Measurements from ENCODE around the gene DCN.

DCN gene

DNA sequence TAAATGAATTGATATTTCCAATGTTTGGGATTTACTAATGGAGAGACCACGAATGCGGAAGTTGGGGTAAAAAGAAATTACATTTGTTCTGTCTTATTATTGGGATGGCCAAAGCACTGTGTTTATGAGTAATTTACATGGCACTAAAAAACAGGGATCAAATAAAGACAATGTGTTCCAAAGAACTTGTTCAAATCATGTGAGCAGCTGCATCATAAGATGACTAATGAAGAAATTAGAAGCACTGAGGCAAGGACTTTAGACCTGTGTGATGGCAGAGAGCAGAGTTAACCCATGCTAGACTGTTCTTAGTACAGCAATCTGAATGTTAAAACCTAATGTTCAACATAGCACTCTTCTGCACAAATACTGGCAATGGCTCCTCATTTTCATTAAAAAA, 34.3 kb upstream of the DCN start:
- Histone ChIP-seq H3K14ac (ENCODE audit: low read length in 2 of 2) (no peak overlapping the region), H3K27ac (ENCODE audit: low read length, poor library complexity, severe bottlenecking) (no peak overlapping the region), H2BK15ac (ENCODE audit: low read depth, poor library complexity, severe bottlenecking) (no peak overlapping the region), H3K4me2 (ENCODE audit: low read length, poor library complexity, severe bottlenecking) (no peak overlapping the region), H3K9me3 (ENCODE audit: control insufficient read depth, low read length) (no peaks in the 10 kb centered on the region), H4K91ac (ENCODE audit: low read length) (no peak overlapping the region), H3K18ac (ENCODE audit: low read depth in 1 of 2, low read length in 2 of 2) (no peak overlapping the region), H3K23ac (ENCODE audit: low read length in 2 of 2) (no peak overlapping the region), H3K4ac (ENCODE audit: low read depth in 1 of 2, low read length in 2 of 2) (no peak overlapping the region), H2AFZ (ENCODE audit: low read depth, low read length) (no peak overlapping the region), H3K4me3 (ENCODE audit: insufficient read depth in 1 of 2, low read depth in 1 of 2, low read length in 2 of 2) (no peak overlapping the region), H3K36me3 (ENCODE audit: control insufficient read depth in 1 of 2, insufficient read depth in 2 of 2, low read depth in 1 of 2, low read length in 2 of 2) (no peaks in the 10 kb centered on the region), H3K27me3 (ENCODE audit: control insufficient read depth in 1 of 2, insufficient read depth in 1 of 2, low read length in 2 of 2) (no peaks in the 10 kb centered on the region), H2BK5ac (ENCODE audit: low read depth, low read length, poor library complexity, severe bottlenecking) (no peak overlapping the region), H2BK12ac (ENCODE audit: low read length in 2 of 2) (no peak overlapping the region), H3K9ac (ENCODE audit: low read length) (peak overlapping the region; percentile 71), H3K4me1 (ENCODE audit: control insufficient read depth, insufficient read depth, low read depth, low read length) (no peaks in the 10 kb centered on the region), H2BK120ac (ENCODE audit: low read depth, low read length) (no peak overlapping the region), H2AK5ac (ENCODE audit: low read length, severe bottlenecking) (no peak overlapping the region), H3K79me1 (replicated peaks; ENCODE audit: low read length, poor library complexity, severe bottlenecking) (no peaks in the 10 kb centered on the region), H4K8ac (ENCODE audit: low read length) (no peak overlapping the region)
- no peak for DNase-seq
- WGBS, result 99% methylated on average over 2 of the region's 2 CpGs

- H3K9ac ChIP-seq (ENCODE audit: low read length), result peak overlapping the region; percentile 71
- H2AK5ac ChIP-seq (ENCODE audit: low read length, severe bottlenecking), result peak overlapping the region; percentile 74
- peak overlapping the region; percentile 87 for H3K27ac ChIP-seq (ENCODE audit: low read length, poor library complexity, severe bottlenecking)
- 61% methylated on average over 2 of the region's 3 CpGs for WGBS
- DNase-seq, result peak; percentile 48
- peak overlapping the region; percentile 2 for H2AFZ ChIP-seq (ENCODE audit: low read depth, low read length)
- no peak overlapping the region for H3K4me2 ChIP-seq (ENCODE audit: low read length, poor library complexity, severe bottlenecking)
- no peaks in the 10 kb centered on the region for H3K4me1 ChIP-seq (ENCODE audit: control insufficient read depth, insufficient read depth, low read depth, low read length)
- H4K91ac ChIP-seq (ENCODE audit: low read length), result no peak overlapping the region
- no peak overlapping the region for H3K14ac ChIP-seq (ENCODE audit: low read length in 2 of 2)
- H3K18ac ChIP-seq (ENCODE audit: low read depth in 1 of 2, low read length in 2 of 2), result no peak overlapping the region
- H2BK5ac ChIP-seq (ENCODE audit: low read depth, low read length, poor library complexity, severe bottlenecking), result peak overlapping the region; percentile 61
- H4K8ac ChIP-seq (ENCODE audit: low read length), result no peak overlapping the region
- H2BK120ac ChIP-seq (ENCODE audit: low read depth, low read length), result no peak overlapping the region
- no peak overlapping the region for H3K23ac ChIP-seq (ENCODE audit: low read length in 2 of 2)
- H3K9me3 ChIP-seq (ENCODE audit: control insufficient read depth, low read length), result no peaks in the 10 kb centered on the region
- no peak overlapping the region for H3K4me3 ChIP-seq (ENCODE audit: insufficient read depth in 1 of 2, low read depth in 1 of 2, low read length in 2 of 2)
- no peak overlapping the region for H2BK15ac ChIP-seq (ENCODE audit: low read depth, poor library complexity, severe bottlenecking)
- no peak overlapping the region for H2BK12ac ChIP-seq (ENCODE audit: low read length in 2 of 2)
- H3K27me3 ChIP-seq (ENCODE audit: control insufficient read depth in 1 of 2, insufficient read depth in 1 of 2, low read length in 2 of 2), result no peaks in the 10 kb centered on the region
- no peaks in the 10 kb centered on the region for H3K36me3 ChIP-seq (ENCODE audit: control insufficient read depth in 1 of 2, insufficient read depth in 2 of 2, low read depth in 1 of 2, low read length in 2 of 2)
- no peak overlapping the region for H3K4ac ChIP-seq (ENCODE audit: low read depth in 1 of 2, low read length in 2 of 2)
- no peaks in the 10 kb centered on the region for H3K79me1 ChIP-seq (replicated peaks; ENCODE audit: low read length, poor library complexity, severe bottlenecking)
Measured at GRCh38 chr12:91215940-91216454, 33.4 kb upstream of the DCN start.

DNA sequence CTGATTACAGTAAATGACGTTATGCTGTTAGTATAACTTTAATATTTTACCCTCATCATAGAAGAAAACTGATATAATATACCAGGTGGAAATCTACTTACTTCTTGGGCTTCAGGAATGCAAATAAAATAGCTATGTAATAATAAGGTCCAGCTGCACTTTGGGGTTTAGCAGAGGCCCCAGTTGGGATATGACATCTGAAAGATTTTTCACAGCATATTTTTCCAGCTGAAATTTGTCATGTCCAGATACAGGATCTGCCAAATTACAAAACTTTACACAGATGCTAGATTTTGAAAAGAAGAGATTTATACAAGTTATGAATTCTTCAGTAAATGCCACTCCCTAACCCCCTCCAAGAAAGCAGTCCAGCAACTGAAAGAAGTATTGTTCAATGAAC, 29.2 kb upstream of the DCN start:
- Histone ChIP-seq H3K79me1 (replicated peaks; ENCODE audit: low read length, poor library complexity, severe bottlenecking) (no peaks in the 10 kb centered on the region), H4K8ac (ENCODE audit: low read length) (no peak overlapping the region), H3K4me2 (ENCODE audit: low read length, poor library complexity, severe bottlenecking) (no peak overlapping the region), H4K91ac (ENCODE audit: low read length) (no peak overlapping the region), H3K36me3 (ENCODE audit: control insufficient read depth in 1 of 2, insufficient read depth in 2 of 2, low read depth in 1 of 2, low read length in 2 of 2) (no peaks in the 10 kb centered on the region), H3K4me3 (ENCODE audit: insufficient read depth in 1 of 2, low read depth in 1 of 2, low read length in 2 of 2) (no peak overlapping the region), H2AK5ac (ENCODE audit: low read length, severe bottlenecking) (no peak overlapping the region), H3K9me3 (ENCODE audit: control insufficient read depth, low read length) (no peaks in the 10 kb centered on the region), H2BK12ac (ENCODE audit: low read length in 2 of 2) (no peak overlapping the region), H3K4ac (ENCODE audit: low read depth in 1 of 2, low read length in 2 of 2) (no peak overlapping the region), H3K9ac (ENCODE audit: low read length) (no peak overlapping the region), H3K27ac (ENCODE audit: low read length, poor library complexity, severe bottlenecking) (no peak overlapping the region), H3K14ac (ENCODE audit: low read length in 2 of 2) (no peak overlapping the region), H2BK120ac (ENCODE audit: low read depth, low read length) (no peak overlapping the region), H3K4me1 (ENCODE audit: control insufficient read depth, insufficient read depth, low read depth, low read length) (no peaks in the 10 kb centered on the region), H3K18ac (ENCODE audit: low read depth in 1 of 2, low read length in 2 of 2) (no peak overlapping the region), H2BK5ac (ENCODE audit: low read depth, low read length, poor library complexity, severe bottlenecking) (no peak overlapping the region), H3K27me3 (ENCODE audit: control insufficient read depth in 1 of 2, insufficient read depth in 1 of 2, low read length in 2 of 2) (no peaks in the 10 kb centered on the region), H2BK15ac (ENCODE audit: low read depth, poor library complexity, severe bottlenecking) (no peak overlapping the region), H3K23ac (ENCODE audit: low read length in 2 of 2) (no peak overlapping the region), H2AFZ (ENCODE audit: low read depth, low read length) (no peak overlapping the region)
- no CpG with 5 or more reads among the region's 1 CpG for WGBS
- no peak for DNase-seq

- H2BK12ac ChIP-seq (ENCODE audit: low read length in 2 of 2), result no peak overlapping the region
- H3K27ac ChIP-seq (ENCODE audit: low read length, poor library complexity, severe bottlenecking), result no peak overlapping the region
- H3K23ac ChIP-seq (ENCODE audit: low read length in 2 of 2), result no peak overlapping the region
- H2BK120ac ChIP-seq (ENCODE audit: low read depth, low read length), result no peak overlapping the region
- H3K18ac ChIP-seq (ENCODE audit: low read depth in 1 of 2, low read length in 2 of 2), result peak overlapping the region in 1 of 2 experiments; percentile 70
- no peaks in the 10 kb centered on the region for H3K27me3 ChIP-seq (ENCODE audit: control insufficient read depth in 1 of 2, insufficient read depth in 1 of 2, low read length in 2 of 2)
- no peak overlapping the region for H3K14ac ChIP-seq (ENCODE audit: low read length in 2 of 2)
- no peak overlapping the region for H2AK5ac ChIP-seq (ENCODE audit: low read length, severe bottlenecking)
- H3K9ac ChIP-seq (ENCODE audit: low read length), result no peak overlapping the region
- no peak overlapping the region for H3K4me2 ChIP-seq (ENCODE audit: low read length, poor library complexity, severe bottlenecking)
- H2AFZ ChIP-seq (ENCODE audit: low read depth, low read length), result no peak overlapping the region
- H3K4me3 ChIP-seq (ENCODE audit: insufficient read depth in 1 of 2, low read depth in 1 of 2, low read length in 2 of 2), result no peak overlapping the region
- no peaks in the 10 kb centered on the region for H3K79me1 ChIP-seq (replicated peaks; ENCODE audit: low read length, poor library complexity, severe bottlenecking)
- no peak overlapping the region for H2BK15ac ChIP-seq (ENCODE audit: low read depth, poor library complexity, severe bottlenecking)
- peak overlapping the region; percentile 4 for H4K8ac ChIP-seq (ENCODE audit: low read length)
- peak overlapping the region; percentile 15 for H4K91ac ChIP-seq (ENCODE audit: low read length)
- no peak for DNase-seq
- no peaks in the 10 kb centered on the region for H3K9me3 ChIP-seq (ENCODE audit: control insufficient read depth, low read length)
- no peak overlapping the region for H3K4ac ChIP-seq (ENCODE audit: low read depth in 1 of 2, low read length in 2 of 2)
- WGBS, result 100% methylated on average over 2 of the region's 2 CpGs
- H3K36me3 ChIP-seq (ENCODE audit: control insufficient read depth in 1 of 2, insufficient read depth in 2 of 2, low read depth in 1 of 2, low read length in 2 of 2), result no peaks in the 10 kb centered on the region
- H3K4me1 ChIP-seq (ENCODE audit: control insufficient read depth, insufficient read depth, low read depth, low read length), result no peaks in the 10 kb centered on the region
- H2BK5ac ChIP-seq (ENCODE audit: low read depth, low read length, poor library complexity, severe bottlenecking), result no peak overlapping the region
Measured at GRCh38 chr12:91210618-91211017, 28.0 kb upstream of the DCN start.
